HG02610 (cell line): Measurements from ENCODE around the gene BARD1.

Experiments used
- ATAC-seq: cut with Tn5 transposase; IDR thresholded peaks from one replicate; pipeline ENCODE4 v1.9.1; 2021; ENCODE audit warnings: mild to moderate bottlenecking, moderate library complexity; ENCODE audit not compliant: unreplicated experiment

BARD1 gene

GRCh38 chr2:214679736-214680135, 129.7 kb downstream of the BARD1 start:
- no peak for ATAC-seq

DNA sequence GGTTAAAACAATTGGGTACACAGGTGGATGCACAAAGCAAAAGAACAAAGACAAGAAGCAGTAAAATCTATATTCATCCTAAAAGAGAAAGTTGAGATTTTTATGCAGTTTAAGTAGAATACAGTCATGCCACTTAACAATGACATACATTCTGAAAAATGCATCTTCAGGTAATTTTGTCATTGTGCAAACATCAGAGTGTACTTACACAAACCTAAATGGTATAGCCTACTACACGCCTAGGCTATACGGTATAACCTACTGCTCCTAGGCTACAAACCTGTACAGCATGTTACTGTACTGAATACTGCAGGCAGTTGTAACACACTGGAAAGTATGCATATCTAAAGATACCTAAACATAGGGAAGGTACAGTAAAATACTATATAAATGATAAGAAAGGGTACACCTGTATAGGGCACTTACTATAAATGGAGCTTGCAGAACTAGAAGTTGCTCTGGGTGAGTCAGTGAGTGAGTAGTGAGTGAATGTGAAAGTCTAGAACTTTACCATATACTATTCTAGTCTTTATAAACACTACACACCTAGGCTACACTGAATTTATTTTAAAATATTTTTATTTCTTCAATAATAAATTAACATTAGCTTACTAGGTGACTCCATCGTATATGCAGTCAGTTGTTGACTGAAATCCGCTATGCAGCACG, 132.9 kb downstream of the BARD1 start:
- no peak for ATAC-seq
